Mucosa of stomach (tissue), 1 donor: ENCODE measurements around the gene HBG2.
"Not testable (repeated sequence)": the region's sequence is repeated elsewhere in the genome, so short reads cannot be mapped to it uniquely, and the experiment has no call there.

Source experiments
- H3K27me3 ChIP-seq: one replicate; pipeline ENCODE4 v1.7.0; 2013; ENCODE audit warnings: mild to moderate bottlenecking, low read length; ENCODE audit not compliant: control insufficient read depth, insufficient read depth
- H3K36me3 ChIP-seq: one replicate; pipeline ENCODE4 v1.7.0; 2013; ENCODE audit warnings: low read length; ENCODE audit not compliant: control insufficient read depth, insufficient read depth
- H3K4me1 ChIP-seq: one replicate; pipeline ENCODE4 v1.7.0; 2013; ENCODE audit warnings: mild to moderate bottlenecking, low read length; ENCODE audit not compliant: control insufficient read depth, insufficient read depth
- H3K4me3 ChIP-seq: one replicate; pipeline ENCODE4 v1.7.0; 2013; ENCODE audit warnings: low read length
- H3K9ac ChIP-seq: one replicate; pipeline ENCODE4 v1.7.0; 2013; ENCODE audit warnings: mild to moderate bottlenecking, low read length, moderate library complexity
- H3K9me3 ChIP-seq: one replicate; pipeline ENCODE4 v1.7.0; 2013; ENCODE audit warnings: mild to moderate bottlenecking, low read length, moderate library complexity; ENCODE audit not compliant: control insufficient read depth
- donor health status: Pancreatic carcinoma.

HBG2 gene

DNA sequence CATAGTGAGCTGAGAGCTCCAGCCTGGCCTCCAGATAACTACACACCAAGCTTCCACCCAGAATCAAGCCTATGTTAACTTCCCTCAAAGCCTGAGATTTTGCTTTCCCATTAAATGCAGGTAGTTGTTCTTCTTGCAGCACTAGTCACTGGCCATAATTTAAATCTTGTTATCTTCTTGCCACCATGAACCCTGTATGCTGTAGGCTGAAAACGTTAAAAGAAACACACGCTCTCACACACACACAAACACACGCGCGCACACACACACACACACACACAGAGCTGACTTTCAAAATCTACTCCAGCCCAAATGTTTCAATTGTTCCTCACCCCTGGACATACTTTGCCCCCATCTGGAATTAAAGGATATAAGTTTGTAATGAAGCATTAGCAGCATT is 1.1 kb downstream of the HBG2 start:
- H3K4me3 ChIP-seq, H3K36me3 ChIP-seq, H3K4me1 ChIP-seq, H3K9ac ChIP-seq, H3K9me3 ChIP-seq, H3K27me3 ChIP-seq: not testable (repeated sequence)

GRCh38 chr11:5252919-5253265 is 1.7 kb downstream of the HBG2 start:
- H3K4me1 ChIP-seq = no peaks in the 10 kb centered on the region
- no peaks in the 10 kb centered on the region for H3K36me3 ChIP-seq
- no peaks in the 10 kb centered on the region for H3K27me3 ChIP-seq
- H3K9me3 ChIP-seq = no peaks in the 10 kb centered on the region
- H3K9ac ChIP-seq = no peak overlapping the region
- no peak overlapping the region for H3K4me3 ChIP-seq

- Histone ChIP-seq H3K36me3 (no peaks in the 10 kb centered on the region), H3K27me3 (no peaks in the 10 kb centered on the region), H3K4me3 (no peak overlapping the region), H3K4me1 (no peaks in the 10 kb centered on the region), H3K9ac (no peak overlapping the region), H3K9me3 (no peaks in the 10 kb centered on the region)
These were observed 2.2 kb downstream of the HBG2 start for GRCh38 chr11:5252192-5252918.

DNA sequence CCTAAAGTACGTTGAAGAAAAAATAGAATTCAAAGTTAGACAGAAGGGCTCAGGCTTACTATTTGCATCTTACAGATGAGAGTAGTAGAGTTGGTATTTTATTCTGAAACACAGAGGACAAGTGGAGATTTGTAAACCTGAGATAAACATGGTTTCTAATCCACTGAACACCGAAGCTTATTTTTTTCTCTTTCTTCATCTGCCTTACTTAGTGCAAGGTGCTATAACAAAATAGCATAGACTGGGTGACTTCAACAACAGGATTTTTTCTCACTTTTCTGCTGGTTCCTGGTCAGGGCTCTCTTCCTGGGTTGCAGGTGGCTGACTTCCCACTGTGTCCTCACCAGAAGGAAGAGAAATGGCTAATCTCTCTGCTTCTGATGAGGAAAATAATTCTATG is 2.8 kb downstream of the HBG2 start:
- Histone ChIP-seq H3K36me3 (no peaks in the 10 kb centered on the region), H3K27me3 (no peaks in the 10 kb centered on the region), H3K4me3 (no peak overlapping the region), H3K4me1 (no peaks in the 10 kb centered on the region), H3K9ac (no peak overlapping the region), H3K9me3 (no peaks in the 10 kb centered on the region)

GRCh38 chr11:5250543-5251204 is 3.9 kb downstream of the HBG2 start:
- no peaks in the 10 kb centered on the region for H3K36me3 ChIP-seq
- no peaks in the 10 kb centered on the region for H3K27me3 ChIP-seq
- H3K4me1 ChIP-seq = no peaks in the 10 kb centered on the region
- H3K9ac ChIP-seq = no peak overlapping the region
- H3K9me3 ChIP-seq = no peaks in the 10 kb centered on the region
- H3K4me3 ChIP-seq = no peak overlapping the region

GRCh38 chr11:5249807-5250396 is 4.7 kb downstream of the HBG2 start, which contains the start of gene HBG1:
Gene HBG1 (minus strand): TSS chr11:5249857. CDS start chr11:5249804, 53 bp downstream.
- H3K4me3 ChIP-seq, H3K36me3 ChIP-seq, H3K9ac ChIP-seq, H3K9me3 ChIP-seq, H3K4me1 ChIP-seq, H3K27me3 ChIP-seq: not testable (repeated sequence)

- not testable (repeated sequence) for H3K9ac ChIP-seq, H3K36me3 ChIP-seq, H3K4me3 ChIP-seq, H3K27me3 ChIP-seq, H3K4me1 ChIP-seq, H3K9me3 ChIP-seq
These were observed 6.1 kb downstream of the HBG2 start for GRCh38 chr11:5248498-5248897.

DNA sequence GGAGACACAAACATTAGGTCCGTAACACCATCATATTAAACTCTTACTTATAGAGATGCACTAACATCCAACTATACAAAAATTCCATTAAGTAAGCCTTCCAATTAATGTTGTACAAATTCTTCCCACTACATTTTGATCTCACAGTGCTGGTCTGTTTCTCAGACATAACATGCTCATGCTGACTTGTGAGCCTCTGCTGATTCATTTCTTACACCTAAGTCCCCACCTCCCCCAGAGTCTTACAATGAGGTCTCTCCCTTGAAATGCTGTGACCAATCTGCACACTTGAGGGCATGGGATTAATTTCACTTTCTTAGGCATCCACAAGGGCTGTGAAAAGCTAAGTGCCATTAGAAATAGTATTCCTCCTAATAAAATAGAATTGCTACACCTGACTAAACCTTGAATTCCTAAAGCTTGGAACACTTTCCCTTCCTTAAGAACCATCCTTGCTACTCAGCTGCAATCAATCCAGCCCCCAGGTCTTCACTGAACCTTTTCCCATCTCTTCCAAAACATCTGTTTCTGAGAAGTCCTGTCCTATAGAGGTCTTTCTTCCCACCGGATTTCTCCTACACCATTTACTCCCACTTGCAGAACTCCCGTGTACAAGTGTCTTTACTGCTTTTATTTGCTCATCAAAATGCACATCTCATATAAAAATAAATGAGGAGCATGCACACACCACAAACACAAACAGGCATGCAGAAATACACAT is 6.9 kb downstream of the HBG2 start:
- no peak overlapping the region for H3K4me3 ChIP-seq
- no peak overlapping the region for H3K9ac ChIP-seq
- no peaks in the 10 kb centered on the region for H3K4me1 ChIP-seq
- no peaks in the 10 kb centered on the region for H3K36me3 ChIP-seq
- no peaks in the 10 kb centered on the region for H3K9me3 ChIP-seq
- no peaks in the 10 kb centered on the region for H3K27me3 ChIP-seq

DNA sequence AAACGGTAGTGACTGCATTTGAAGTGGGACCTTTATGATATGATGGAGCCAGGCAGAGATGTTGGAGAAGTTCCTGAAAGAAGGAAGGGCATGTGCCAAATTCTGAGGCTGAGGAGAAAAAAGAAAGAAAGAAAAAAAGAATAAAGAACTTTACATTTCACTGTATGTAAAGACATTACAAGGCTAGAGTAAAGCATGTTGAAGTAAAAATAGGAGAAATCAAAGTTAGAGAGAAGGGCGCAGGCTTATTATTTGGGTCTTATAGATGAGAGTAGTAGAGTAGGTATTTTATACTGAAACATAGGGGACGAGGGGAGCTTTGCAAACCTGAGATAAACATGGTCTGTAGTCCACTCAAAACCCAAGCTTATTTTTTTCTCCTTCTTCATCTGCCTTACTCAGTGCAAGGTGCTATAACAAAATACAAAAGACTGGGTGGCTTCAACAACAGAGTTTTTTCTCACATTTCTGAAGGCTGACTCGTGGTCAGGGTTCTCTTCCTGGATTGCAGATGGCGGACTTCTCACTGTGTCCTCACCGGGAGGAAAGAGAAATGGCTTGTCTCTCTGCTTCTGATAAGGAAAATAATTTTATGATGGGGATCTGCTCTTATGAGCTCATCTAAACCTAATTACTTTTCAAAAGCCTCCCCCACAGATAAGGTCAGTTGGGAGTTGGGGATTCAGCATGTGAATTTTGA is 7.7 kb downstream of the HBG2 start:
- Histone ChIP-seq H3K36me3 (no peaks in the 10 kb centered on the region), H3K9ac (no peak overlapping the region), H3K9me3 (no peaks in the 10 kb centered on the region), H3K27me3 (no peaks in the 10 kb centered on the region), H3K4me3 (no peak overlapping the region), H3K4me1 (no peaks in the 10 kb centered on the region)

- Histone ChIP-seq H3K36me3 (no peaks in the 10 kb centered on the region), H3K9ac (no peak overlapping the region), H3K27me3 (no peaks in the 10 kb centered on the region), H3K9me3 (no peaks in the 10 kb centered on the region), H3K4me3 (no peak overlapping the region), H3K4me1 (no peaks in the 10 kb centered on the region)
These were observed 9.4 kb downstream of the HBG2 start for GRCh38 chr11:5245155-5245554.

GRCh38 chr11:5243816-5244180 is 10.8 kb downstream of the HBG2 start:
- no peaks in the 10 kb centered on the region for H3K9me3 ChIP-seq
- H3K4me3 ChIP-seq = no peak overlapping the region
- no peaks in the 10 kb centered on the region for H3K27me3 ChIP-seq

More at GRCh38 chr11:5243816-5244180, 10.8 kb downstream of the HBG2 start:
- no peaks in the 10 kb centered on the region for H3K36me3 ChIP-seq
- H3K4me1 ChIP-seq = no peaks in the 10 kb centered on the region
- H3K9ac ChIP-seq = no peak overlapping the region
